Measurements from ENCODE around the gene GNPTAB.
A peak's percentile ranks its signal among the peaks of the same experiment; 100 is the strongest.

The GNPTAB gene

DNA sequence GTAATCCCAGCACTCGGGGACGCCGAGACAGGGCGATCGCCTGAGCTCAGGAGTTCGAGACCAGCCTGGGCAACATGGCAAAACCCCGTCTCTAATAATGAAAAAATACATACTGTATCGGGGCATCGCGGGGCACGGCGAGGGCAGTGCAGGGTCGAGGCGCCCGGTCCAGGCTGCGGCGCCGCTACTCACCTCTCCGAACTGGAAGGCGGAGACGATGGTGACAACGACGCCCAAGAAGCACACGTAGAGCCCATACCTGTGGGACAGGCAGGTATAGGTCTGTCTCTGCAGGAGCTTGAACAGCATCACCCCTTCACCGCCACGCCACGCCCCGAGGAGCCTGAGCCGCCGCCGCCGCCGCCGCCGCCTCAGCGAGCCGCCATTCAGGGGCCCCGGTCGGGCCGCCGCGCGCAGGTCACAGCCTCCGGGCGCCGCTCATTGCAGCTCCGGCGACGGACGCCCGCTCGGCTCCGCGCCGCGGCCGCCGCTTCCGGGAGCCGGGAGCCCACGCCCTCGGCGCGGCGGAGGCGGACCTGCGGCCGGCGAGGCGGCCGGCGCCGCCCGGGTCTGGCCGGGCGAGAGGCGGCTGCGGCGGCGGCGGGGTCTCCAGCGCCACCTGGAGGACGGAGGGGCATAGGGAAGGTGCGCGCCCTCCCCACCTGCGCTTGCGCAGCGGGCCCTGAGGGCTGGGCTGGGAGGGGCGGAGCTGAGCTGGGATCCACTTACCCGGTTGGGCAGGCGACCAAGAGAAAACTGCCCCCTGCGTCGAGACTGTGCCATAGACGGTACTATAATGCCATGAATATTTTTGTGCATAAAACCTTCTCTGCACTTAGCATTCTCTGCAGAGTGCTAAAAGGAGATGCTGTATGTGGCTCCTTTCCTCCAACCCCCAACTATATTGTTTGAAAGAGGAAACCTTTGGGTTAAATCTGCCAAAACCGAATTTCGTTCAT, at the start of gene GNPTAB:
Gene GNPTAB, minus strand, starts transcription at position 593 of the 959 bp plus-strand sequence. Its CDS starts 284 bp downstream, at position 309.
- H3K79me2 ChIP-seq (ENCODE audit: low read length): peaks cover 29% of the 10 kb centered on the region
- H3K27me3 ChIP-seq (ENCODE audit: low read depth, low read length): no peaks in the 10 kb centered on the region
- no peaks in the 10 kb centered on the region for H3K9me3 ChIP-seq (ENCODE audit: insufficient read depth, low read length)
- no peak for TF ChIP-seq EZH2phosphoT487 (IDR thresholded peaks at IDR 0.05; ENCODE audit: low read depth)
- TF ChIP-seq, protein P1, sequence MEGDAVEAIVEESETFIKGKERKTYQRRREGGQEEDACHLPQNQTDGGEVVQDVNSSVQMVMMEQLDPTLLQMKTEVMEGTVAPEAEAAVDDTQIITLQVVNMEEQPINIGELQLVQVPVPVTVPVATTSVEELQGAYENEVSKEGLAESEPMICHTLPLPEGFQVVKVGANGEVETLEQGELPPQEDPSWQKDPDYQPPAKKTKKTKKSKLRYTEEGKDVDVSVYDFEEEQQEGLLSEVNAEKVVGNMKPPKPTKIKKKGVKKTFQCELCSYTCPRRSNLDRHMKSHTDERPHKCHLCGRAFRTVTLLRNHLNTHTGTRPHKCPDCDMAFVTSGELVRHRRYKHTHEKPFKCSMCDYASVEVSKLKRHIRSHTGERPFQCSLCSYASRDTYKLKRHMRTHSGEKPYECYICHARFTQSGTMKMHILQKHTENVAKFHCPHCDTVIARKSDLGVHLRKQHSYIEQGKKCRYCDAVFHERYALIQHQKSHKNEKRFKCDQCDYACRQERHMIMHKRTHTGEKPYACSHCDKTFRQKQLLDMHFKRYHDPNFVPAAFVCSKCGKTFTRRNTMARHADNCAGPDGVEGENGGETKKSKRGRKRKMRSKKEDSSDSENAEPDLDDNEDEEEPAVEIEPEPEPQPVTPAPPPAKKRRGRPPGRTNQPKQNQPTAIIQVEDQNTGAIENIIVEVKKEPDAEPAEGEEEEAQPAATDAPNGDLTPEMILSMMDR (IDR thresholded peaks at IDR 0.05; ENCODE audit: low read depth, low read length): peak; percentile 52
- H3K4me3 ChIP-seq (ENCODE audit: low read length): peak within 1 kb of the TSS; percentile 95
- H3K9ac ChIP-seq (ENCODE audit: low read length): peak within 1 kb of the TSS; percentile 83
- peak within 1 kb of the TSS; percentile 91 for H2AFZ ChIP-seq (ENCODE audit: low read depth, low read length)
- peaks cover 30% of the 10 kb centered on the region for H3K4me1 ChIP-seq (ENCODE audit: low read length)
- H3K27ac ChIP-seq (ENCODE audit: low read length): no peak within 1 kb of the TSS
- H3K4me2 ChIP-seq (ENCODE audit: low read length): peak within 1 kb of the TSS; percentile 92
- peaks cover 6% of the 10 kb centered on the region for H3K36me3 ChIP-seq (replicated peaks; ENCODE audit: low read depth, low read length)
- H4K20me1 ChIP-seq (ENCODE audit: insufficient read depth, low read length): no peaks in the 10 kb centered on the region

DNA sequence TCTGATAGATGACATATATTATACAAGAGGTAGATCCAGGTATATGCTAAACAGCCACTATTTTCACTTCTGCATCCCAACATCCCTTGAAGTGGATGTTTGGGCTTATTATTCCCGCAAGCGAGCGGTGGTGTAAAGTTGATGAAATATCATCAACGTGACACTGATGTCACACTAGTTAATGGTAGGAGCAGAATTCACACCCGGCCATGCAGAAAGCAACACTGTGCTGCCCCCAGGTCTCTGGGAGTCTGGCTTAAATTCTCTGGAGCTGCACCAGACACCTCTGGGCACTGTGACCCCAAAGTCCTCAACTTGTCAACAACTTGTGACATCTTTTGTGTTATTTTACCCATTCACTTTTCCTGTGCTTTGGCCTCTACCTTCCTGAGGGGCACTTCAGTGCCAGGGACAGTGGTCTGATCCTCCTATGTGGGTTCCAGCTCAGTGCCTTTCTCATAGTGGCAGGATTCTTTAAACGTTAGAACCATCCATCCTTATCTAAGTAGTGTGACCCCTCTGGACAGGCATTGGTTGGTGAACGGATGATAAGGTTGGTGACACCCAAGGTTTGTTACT, 47.6 kb upstream of the GNPTAB start:
- Histone ChIP-seq H3K79me2 (ENCODE audit: low read length) (peaks cover 60% of the 10 kb centered on the region), H3K4me3 (ENCODE audit: low read length) (peak overlapping the region; percentile 84), H4K20me1 (ENCODE audit: insufficient read depth, low read length) (peaks cover 18% of the 10 kb centered on the region; the same call in 1 of the 2 replicates), H3K9me3 (ENCODE audit: insufficient read depth, low read length) (no peaks in the 10 kb centered on the region), H3K4me1 (ENCODE audit: low read length) (peaks cover 56% of the 10 kb centered on the region), H3K9ac (ENCODE audit: low read length) (peak overlapping the region; percentile 96), H3K27ac (ENCODE audit: low read length) (peak overlapping the region; percentile 84), H3K4me2 (ENCODE audit: low read length) (peak overlapping the region; percentile 92), H3K27me3 (ENCODE audit: low read depth, low read length) (no peaks in the 10 kb centered on the region), H2AFZ (ENCODE audit: low read depth, low read length) (no peak overlapping the region), H3K36me3 (replicated peaks; ENCODE audit: low read depth, low read length) (peaks cover 33% of the 10 kb centered on the region)
- TF ChIP-seq, protein P1 (IDR thresholded peaks at IDR 0.05; ENCODE audit: low read depth, low read length): no peak
- TF ChIP-seq EZH2phosphoT487 (IDR thresholded peaks at IDR 0.05; ENCODE audit: low read depth): no peak

DNA sequence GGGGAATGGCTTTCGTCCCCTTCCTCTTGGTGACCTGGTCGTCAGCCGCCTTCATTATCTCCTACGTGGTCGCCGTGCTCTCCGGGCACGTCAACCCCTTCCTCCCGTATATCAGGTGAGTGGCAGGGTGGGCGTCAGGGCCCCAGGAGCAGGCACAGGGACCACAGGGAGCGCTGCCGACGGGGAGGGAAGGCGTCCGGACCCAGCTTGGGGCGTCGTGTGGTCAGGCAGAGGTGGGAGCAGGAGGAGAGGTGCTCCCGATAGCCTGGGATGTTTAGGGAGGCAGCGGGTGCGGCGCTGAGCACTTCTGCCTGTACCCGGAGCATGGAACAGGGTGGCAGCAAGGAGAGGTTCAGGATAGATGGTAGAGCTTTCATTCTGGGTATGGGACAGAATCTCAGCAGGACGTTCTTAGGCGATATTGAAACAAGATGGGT, 47.1 kb upstream of the GNPTAB start:
- Histone ChIP-seq H3K4me1 (ENCODE audit: low read length) (peaks cover 53% of the 10 kb centered on the region), H3K79me2 (ENCODE audit: low read length) (peaks cover 56% of the 10 kb centered on the region), H3K9ac (ENCODE audit: low read length) (peak overlapping the region; percentile 96), H3K27ac (ENCODE audit: low read length) (peak overlapping the region; percentile 84), H3K4me2 (ENCODE audit: low read length) (peak overlapping the region; percentile 92), H3K4me3 (ENCODE audit: low read length) (peak overlapping the region; percentile 84), H3K9me3 (ENCODE audit: insufficient read depth, low read length) (no peaks in the 10 kb centered on the region), H4K20me1 (ENCODE audit: insufficient read depth, low read length) (peaks cover 17% of the 10 kb centered on the region; the same call in 1 of the 2 replicates), H2AFZ (ENCODE audit: low read depth, low read length) (no peak overlapping the region), H3K27me3 (ENCODE audit: low read depth, low read length) (no peaks in the 10 kb centered on the region), H3K36me3 (replicated peaks; ENCODE audit: low read depth, low read length) (peaks cover 31% of the 10 kb centered on the region)
- TF ChIP-seq, protein P1 (IDR thresholded peaks at IDR 0.05; ENCODE audit: low read depth, low read length): no peak
- TF ChIP-seq EZH2phosphoT487 (IDR thresholded peaks at IDR 0.05; ENCODE audit: low read depth): no peak
